AG20443 (cell line): ENCODE measurements around the gene SUCLA2.
"Not testable (repeated sequence)": the region's sequence is repeated elsewhere in the genome, so short reads cannot be mapped to it uniquely, and the experiment has no call there.

Source experiments
- DNase-seq: peaks from one replicate; pipeline ENCODE4 v3.0.0; 2012; ENCODE audit warnings: low spot score, mixed read lengths

SUCLA2 gene

DNA sequence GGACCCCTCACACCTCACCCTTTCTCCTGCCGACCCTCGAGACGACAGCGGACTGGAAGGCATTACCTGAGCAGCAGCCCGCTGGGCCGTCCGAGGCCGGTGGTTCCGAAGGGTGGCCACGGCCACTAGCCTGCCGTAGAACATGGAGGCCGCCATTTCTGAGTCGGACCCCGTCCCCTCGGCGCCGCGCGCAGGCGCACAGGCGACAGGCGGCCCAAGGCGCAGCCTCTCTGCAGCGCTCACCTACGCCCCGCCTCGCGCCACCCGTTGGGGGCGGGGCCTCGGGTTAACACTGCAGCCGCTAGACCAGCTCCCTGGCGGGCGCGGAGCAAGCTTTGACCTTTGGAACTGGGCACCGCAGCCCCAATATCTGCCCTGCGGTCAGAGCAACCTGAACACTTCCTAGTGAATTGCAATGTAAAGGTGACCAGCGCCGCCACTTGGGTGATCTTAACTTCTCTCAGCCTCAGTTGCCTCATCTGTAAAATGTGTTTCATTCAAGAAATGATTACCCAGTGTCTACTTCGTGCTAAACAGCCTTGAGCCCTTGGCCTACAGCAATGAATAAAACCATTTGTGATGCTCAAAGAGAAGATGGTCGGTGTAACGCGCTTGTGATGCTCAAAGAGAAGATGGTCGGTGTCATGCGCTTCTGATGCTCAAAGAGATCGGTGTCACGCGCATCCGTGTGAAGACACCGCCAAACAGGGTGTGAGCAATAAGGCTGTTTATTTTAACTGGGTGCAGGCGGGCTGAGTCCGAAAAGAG lies at the start of gene SUCLA2:
SUCLA2 (minus strand) TSS at position 160 of the 768 bp plus-strand sequence; CDS start at position 156, 4 bp downstream.
- peak; percentile 100 for DNase-seq

DNA sequence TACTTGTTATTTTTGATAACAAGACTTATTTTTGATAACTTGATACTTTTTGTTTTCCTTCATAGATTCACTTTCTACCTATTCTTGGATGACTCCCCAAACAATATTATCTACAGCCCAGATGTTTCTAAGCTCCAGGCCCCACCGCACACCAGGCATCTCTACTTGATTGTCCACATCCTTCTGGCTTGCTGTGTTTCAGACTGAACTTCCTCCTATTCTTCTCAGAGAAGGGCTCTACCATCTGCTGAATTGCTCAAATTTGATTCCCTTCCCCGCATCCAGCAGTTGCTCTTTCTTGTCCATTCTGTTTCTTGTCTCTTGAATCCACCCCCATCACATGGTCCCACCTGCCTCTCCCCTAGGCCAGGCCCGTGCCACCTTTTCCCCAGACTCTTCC lies 49.5 kb upstream of the SUCLA2 start:
- DNase-seq, result no peak

DNA sequence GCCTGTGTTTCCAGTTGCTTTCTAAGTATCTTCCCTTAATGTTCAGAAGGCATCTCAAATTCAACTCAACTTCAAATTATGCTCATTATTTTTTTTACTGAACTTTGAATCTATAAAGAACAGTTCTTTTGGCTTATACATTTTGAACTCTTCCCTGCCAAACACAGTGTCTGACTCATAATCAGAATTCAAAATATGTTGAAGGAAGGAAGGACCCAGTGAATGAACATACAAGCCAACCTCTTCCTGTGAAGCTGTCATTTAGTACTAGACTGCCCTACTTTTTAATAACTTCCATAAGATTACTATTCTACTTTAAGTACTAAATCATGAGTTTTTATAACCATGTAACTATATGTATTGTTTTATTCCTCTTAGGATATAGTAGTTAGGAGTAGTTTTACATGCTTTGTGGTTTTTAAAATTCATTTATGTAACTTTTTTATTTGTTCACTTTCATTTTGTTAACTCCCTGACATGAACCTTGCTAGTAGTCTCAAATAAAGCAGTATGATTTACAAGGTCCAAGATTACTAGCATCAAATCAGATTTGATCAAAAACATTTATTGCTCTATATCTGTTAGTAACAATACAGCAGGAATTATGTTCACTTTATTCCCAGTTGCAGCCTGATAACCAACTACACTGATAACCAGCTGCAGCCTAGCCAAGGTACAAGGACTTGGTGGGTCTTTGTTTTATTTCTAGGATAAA lies 42.9 kb upstream of the SUCLA2 start:
- peak; percentile 49 for DNase-seq

DNA sequence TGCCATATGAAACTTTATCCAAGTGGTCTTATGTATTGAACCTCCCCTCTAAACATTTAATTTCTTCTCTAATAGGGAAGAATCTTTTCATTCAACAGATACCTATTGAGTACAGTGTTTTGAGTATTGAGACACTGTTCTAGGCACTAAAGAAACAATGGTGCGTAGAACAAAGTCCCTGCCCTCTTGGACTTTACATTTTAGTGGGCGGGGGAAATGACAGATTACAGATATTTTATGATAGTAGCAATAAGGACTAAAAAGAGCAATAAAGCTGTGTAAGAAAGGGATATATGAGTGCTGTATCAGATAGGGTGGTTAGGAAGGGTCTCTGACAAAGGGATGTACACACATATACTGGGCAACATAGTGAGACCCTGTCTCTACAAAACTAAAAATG lies 41.8 kb upstream of the SUCLA2 start:
- no peak for DNase-seq

DNA sequence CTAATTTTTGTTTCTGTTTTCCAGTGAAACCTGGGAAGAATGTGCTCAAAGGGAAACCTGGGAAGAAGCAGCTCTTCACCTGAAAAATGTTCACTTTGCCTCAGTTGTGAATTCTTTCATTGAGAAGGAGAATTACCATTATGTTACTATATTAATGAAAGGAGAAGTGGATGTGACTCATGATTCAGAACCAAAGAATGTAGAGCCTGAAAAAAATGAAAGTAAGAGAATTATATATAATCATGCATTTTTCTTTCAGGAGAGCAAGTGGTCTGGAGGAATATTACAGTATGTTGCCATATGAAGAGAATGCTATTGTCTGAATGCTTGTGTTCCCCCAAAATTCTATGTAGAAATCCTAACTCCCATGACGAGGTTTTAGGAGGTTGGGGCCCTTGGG lies 39.8 kb upstream of the SUCLA2 start:
- no peak for DNase-seq

DNA sequence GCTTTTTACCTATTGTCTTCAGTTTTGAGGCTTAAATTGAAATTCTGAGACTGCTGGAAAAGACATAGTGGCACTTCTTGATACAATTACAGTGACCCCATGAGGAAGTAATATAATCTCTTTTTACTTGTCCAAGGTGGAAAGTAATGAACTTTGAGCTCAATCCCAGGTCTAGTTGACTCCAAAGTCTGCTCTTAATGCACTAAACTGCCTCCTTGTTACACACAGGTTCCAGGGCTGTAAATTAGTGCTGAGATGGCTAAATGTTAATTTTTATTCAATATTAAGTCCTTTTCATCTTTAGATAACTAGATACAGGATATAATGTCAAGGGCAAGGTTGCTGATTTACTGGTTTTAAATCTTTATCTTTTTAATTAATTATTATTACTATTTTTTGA lies 39.0 kb upstream of the SUCLA2 start:
- no peak for DNase-seq

DNA sequence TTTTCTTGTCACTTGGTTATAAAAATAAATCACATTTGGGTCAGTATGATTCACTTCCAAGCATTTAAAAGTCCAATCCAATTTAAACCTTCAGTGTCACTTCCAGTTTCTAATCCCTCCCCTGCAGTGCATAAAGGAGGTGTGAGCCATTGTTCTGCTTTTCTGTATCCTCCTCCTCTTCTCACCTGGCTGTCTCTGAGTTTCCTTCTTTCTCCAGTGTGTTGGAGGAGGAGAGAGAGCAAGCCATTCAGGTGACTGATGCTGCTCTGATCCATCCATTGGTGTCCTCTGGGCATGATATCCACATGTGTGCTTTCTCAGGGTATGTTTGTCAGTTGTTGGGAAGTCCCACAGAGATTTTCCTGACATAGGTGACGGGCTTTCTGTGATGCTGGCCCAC lies 37.7 kb upstream of the SUCLA2 start:
- no peak for DNase-seq

DNA sequence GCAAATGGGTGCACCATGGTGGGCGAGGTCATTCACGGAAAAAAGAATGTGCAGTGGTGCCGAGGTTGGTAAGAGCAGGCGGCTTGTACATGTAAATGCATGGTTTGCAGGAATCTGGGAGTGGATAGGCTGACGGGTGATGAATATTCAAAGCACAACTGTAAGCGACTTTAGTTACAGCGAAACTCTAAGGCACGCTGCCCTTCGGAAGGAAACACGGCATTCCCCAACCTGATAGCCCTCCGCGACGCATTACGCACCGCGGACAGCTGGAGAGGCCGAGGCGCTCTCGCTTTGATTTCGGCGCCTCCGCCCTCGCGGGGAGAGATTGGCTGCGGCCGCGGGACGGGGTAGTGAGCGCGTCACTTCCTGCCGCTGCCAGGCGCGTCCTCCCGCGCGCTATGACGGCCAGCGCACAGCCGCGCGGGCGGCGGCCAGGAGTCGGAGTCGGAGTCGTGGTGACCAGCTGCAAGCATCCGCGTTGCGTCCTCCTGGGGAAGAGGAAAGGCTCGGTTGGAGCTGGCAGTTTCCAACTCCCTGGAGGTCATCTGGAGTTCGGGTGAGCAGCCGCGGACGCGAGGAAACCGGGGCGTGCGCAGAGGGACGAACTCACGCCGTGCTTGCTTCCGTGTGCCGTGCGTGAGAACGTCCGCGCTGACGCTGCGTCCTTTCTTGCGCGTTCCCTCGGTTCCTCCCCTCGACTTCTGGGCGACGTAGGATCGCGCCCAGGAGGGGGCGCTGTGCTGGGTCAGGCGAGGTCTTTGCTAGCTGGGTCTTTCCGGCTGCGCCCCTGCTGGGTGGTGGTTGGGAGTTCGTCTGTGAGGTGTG lies 36.5 kb upstream of the SUCLA2 start, which contains the start of gene NUDT15:
NUDT15 (plus strand) TSS at position 381 of the 828 bp plus-strand sequence; CDS start at position 402, 21 bp downstream.
- peak; percentile 99 for DNase-seq

DNA sequence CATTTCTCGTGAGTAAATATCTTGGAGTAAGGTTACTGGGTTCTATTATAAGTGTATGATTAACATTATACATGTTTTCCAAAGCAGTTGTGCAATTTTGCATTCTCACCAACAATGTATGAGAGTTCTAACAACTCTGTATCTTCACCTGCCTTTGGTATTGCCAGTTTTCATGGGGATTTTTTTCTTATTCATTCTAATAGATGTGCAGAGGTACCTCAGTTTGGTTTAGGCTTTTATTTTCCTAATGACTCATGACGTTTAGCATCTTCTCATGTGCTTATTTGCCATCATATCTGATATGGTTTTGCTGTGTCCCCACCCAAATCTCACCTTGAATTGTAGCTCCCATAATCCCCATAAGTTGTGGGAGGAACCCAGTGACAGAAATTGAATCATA lies 28.8 kb upstream of the SUCLA2 start:
- DNase-seq, result no peak

DNA sequence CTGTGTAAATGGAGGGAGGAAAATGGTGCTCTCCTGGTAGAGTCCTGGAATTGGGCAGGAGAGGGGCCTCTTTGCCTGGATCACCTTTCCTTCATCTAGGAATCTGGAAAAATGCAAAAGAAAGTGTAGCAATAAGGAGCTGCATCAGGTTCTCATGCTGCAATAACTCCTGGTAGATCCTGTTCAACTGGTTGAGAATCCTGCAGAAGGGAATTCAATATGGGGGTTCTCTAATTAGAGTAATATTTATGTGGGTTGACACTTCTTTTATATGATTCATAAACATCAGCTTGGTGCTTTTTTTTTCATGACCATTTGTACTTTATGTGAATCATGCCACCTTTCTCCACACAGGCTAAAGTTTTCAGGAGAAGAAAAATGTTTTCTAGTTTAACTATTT lies 27.0 kb upstream of the SUCLA2 start:
- no peak for DNase-seq

DNA sequence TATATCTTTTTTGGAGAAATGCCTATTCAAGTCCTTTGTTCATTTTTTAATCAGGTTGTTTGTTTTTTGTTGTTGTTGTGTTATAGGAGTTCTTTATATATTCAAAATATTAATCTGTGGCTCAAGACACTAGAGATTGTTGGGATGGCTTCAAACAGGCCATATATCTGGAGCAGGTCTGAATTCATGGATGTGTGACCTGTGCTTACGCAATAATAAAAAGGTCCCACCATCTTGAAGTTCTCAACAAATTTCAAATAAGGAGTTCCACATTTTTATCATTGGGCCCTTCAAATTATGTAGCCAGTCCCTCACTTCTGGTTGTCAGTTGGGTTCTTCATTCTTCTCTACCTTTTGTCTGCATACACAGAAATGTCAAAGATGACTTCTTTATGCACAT lies 18.7 kb upstream of the SUCLA2 start:
- no peak for DNase-seq

DNA sequence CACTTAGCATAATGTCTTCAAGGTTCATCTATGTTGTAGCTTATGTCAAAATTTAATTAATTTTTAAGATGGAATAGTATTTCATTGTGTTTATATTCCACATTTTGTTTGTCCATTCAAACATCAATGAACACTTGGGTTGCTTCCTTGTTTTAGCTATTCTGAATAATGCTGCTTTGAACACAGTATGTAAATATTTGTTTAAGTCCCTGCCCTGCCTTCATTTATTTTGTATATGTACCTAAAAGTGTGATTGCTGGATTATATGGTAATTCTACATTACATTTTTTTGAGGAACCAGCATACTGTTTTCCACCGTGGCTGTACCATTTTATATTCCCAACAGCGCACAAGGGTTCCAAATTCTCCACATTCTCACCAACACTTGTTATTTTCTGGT lies 17.6 kb upstream of the SUCLA2 start:
- no peak for DNase-seq

DNA sequence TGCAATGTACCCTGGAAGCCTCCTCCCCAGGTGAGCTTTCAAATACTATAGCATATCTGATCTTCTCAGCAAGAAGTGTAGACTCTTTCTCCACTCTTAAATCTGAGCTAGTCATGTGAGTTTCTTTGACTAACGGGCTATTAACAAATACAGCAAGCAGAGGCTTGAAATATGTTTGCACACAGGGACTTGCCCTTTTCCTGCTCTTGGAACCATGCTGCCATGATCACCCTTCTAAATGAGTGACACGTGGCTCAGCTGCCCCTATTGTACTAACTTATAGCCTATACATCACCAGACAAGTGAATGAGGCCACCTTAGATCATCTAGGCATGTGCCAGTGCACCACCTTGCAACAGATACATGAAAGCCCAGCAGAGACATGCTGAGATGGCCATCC lies 13.3 kb upstream of the SUCLA2 start:
- no peak for DNase-seq

DNA sequence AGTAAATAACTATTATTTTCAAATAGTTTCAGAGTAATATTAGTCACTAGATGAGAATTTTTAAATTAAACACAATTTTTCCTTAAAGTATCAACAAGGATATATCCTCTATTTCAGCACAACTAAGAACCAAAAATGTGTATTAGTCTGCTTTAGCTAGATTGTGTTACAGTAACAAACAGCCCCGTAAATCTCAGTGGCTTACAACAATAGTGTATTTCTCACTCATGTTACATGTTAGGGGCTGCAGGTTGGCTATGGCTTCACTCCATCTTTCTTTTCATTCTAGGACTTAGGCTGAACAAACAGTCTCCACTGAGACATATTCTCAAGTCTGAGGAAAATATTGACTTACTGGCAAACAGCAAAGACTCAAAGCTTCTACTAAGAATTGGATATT lies 11.6 kb upstream of the SUCLA2 start:
- no peak for DNase-seq

DNA sequence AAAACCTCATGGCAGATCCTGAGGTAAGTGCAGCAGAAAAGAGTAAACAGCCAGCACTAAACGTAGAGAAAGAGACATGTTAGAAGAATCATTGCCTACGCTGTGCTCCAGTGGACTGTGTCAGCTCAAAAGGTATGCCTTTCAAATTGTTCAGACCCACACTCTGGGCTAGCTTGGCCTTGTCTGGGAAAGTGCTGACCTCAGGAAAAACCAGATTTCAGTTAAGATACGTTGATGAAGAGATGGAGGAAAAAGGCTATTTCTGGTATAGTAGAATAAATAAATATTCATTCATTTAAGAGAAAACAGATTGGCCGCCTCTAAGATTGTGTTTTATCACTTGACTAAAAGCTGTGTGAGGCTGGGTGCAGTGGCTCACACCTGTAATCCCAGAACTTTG lies 9.6 kb upstream of the SUCLA2 start:
- no peak for DNase-seq

DNA sequence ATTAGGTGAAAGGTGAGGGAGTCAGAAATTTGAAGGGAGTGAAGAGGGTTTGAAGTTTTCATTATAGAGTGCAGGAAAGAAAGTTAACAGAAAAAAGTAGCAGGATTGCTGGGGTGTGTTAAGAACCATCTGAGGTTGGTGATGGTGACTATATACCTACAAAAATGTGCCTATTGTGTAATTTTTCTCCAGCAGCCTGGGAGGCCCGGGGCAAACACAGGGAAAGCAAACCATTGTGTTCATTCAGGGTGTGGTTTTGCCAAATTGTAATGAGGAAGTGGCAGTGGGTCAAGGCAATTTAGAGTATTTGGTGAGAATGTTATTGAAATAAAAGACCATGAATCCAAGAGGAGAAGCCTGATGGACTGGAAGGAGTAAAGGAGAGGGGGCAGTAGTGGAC lies 8.2 kb upstream of the SUCLA2 start:
- DNase-seq, result peak; percentile 87

DNA sequence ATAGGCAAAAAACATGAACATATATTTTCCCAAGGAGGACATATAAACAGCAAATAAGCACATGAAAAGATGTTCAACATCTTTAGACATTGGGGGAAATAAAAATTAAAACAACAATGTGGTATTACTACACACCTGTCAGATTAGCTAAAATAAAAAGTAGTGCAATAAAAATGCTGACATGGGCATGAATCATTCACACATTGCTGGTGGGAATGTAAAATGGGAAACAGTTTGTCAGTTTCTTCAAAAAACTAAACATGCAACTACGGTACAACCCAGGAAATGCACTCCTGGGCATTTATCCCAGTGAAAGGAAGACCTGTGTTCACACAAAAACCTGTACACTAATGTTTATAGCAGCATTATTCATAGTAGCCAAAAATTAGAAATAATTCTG lies 5.3 kb upstream of the SUCLA2 start:
- no peak for DNase-seq

DNA sequence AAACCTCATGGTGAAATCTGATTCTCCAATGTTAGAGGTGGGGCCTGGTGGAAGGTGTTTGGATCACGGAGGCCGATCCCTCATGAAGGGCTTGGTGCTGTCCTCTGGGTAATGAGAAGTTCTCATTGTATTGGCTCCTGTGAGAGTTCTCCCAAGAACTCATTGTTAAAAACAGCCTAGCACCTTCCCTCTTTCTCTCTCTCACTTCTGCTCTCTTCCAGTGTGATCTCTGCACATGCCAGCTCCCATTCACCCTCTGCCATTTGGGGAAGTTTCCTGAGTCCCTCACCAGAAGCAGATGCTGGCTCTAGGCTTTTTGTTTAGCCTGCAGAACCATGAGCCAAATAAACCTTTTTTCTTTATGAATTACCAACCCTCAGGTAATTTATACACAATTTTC lies 3.1 kb upstream of the SUCLA2 start:
- DNase-seq, result no peak

DNA sequence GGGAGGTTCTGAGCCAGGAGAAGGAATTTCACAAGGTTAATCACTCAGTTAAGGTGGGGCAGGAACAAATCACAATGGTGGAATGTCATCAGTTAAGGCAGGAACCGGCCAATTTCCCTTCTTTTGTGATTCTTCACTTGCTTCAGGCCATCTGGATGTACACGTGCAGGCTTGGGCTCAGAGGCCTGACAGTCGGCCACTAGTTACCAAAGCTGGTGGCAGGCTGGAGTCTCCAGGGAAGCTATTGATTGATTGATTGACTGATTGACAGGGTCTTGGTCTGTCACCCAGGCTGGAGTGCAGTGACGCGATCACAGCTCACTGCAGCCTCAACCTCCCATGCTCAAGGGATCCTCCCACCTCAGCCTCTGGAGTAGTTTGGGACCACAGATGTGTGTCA lies 926 bp upstream of the SUCLA2 start:
- not testable (repeated sequence) for DNase-seq

DNA sequence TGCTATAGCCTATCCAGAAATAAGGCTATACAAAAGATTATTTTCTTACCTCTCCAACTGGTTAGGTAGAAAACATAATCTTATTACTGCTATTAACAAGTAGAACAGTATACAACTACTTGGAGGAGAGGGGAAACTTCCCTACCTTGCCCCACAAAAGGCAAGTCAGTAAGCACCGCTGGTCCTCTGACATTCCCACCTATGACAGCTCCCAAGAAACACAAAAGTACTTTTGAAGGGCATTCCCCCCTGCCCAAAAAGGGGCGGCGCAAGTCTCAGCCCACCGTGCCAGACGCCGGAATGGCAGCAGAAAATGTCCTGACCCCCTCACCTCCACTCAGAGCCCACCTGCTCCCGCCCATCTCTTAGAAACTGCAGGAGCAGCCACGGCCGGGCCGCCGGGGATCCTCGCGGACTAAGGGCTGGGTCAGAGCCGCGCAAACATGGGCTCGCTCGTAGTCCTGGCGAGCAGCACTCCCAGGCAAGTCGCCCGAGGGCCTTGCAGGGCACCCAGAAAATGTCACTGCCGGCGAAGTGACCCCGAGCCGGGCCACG lies 437 bp downstream of the SUCLA2 start:
- DNase-seq, result peak; percentile 53

DNA sequence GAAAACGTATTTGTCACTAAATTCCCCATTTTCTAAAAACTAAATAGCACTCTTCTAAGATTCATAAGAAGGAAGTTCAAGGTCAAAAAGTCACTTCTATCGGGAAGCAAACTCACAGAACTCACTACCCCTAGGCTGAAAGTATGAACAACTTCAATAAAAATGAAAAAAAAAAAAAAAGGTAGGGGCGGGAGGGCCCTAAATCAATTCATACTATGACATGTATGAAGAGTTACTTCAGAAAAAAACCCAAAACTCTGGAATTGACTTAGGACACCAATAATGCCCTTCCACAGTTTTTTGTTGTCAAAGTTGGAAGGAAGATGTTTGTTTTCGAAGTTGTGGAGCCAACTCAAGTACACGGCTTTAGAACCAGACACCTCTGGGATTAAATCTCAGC lies 1.1 kb downstream of the SUCLA2 start:
- DNase-seq, result no peak

DNA sequence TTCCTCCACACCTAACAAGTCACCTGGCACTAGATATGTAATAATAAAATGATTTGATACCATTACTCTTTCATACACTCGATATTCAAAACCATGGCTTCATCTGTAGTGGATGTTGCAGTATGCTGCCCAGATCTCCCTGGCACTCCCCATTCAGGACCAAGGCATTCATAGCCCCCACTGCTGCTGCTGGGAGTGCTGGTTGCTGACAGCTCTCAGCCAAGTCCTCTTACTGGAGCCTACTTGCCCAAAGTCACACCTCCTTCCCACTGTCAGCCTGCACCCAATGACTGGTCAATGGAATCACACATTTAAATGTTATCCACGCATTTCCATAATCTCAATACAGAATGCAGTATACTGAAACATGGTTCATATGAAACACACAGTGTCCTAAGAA lies 3.7 kb downstream of the SUCLA2 start:
- no peak for DNase-seq
